Esophagus squamous epithelium (tissue), 4 donors: ENCODE results near the gene ULBP1.
"Not testable (repeated sequence)": the region's sequence is repeated elsewhere in the genome, so short reads cannot be mapped to it uniquely, and the experiment has no call there.

Experiments
- POLR2A ChIP-seq, 4 donors: fragments of 450-650 bp; IDR thresholded peaks; one replicate each; pipeline ENCODE4 v1.6.1; 2017; ENCODE audit warnings: antibody characterized with exemption in 4 of 4, mild to moderate bottlenecking in 4 of 4, moderate library complexity in 3 of 4
- TF ChIP-seq, protein P1 (sequence below), 6 experiments: fragments of 450-650 bp in 4 of 6; fragments of 200-600 bp in 2 of 6; sonication (generic) in 2 of 6; IDR thresholded peaks; one replicate each; pipeline ENCODE4 v1.5.1; 2016 to 2019; ENCODE audit warnings: antibody characterized with exemption in 6 of 6, mild to moderate bottlenecking in 4 of 6, moderate library complexity in 4 of 6

- TF ChIP-seq, protein P1, sequence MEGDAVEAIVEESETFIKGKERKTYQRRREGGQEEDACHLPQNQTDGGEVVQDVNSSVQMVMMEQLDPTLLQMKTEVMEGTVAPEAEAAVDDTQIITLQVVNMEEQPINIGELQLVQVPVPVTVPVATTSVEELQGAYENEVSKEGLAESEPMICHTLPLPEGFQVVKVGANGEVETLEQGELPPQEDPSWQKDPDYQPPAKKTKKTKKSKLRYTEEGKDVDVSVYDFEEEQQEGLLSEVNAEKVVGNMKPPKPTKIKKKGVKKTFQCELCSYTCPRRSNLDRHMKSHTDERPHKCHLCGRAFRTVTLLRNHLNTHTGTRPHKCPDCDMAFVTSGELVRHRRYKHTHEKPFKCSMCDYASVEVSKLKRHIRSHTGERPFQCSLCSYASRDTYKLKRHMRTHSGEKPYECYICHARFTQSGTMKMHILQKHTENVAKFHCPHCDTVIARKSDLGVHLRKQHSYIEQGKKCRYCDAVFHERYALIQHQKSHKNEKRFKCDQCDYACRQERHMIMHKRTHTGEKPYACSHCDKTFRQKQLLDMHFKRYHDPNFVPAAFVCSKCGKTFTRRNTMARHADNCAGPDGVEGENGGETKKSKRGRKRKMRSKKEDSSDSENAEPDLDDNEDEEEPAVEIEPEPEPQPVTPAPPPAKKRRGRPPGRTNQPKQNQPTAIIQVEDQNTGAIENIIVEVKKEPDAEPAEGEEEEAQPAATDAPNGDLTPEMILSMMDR (IDR thresholded peaks at IDR 0.05), result not testable (repeated sequence)
- TF ChIP-seq POLR2A (IDR thresholded peaks at IDR 0.05), result not testable (repeated sequence)
These were observed 39.9 kb downstream of the ULBP1 start for GRCh38 chr6:150003599-150003998.
